NCI-H446 treated with DMSO at 0.1 percent for 48 hours (cell line): ENCODE results near the gene LIFR.
"Not testable (repeated sequence)": the region's sequence is repeated elsewhere in the genome, so short reads cannot be mapped to it uniquely, and the experiment has no call there.

Experiments
- DNase-seq: peaks from one replicate; lab custom pipeline; 2025; lab: John Stamatoyannopoulos, UW

Gene LIFR

GRCh38 chr5:38547257-38547656 lies 9.2 kb downstream of the LIFR start:
- no peak for DNase-seq

- DNase-seq, result no peak
Observed at GRCh38 chr5:38546691-38547146, 9.7 kb downstream of the LIFR start.

- DNase-seq, result no peak
Observed at GRCh38 chr5:38543886-38544285, 12.6 kb downstream of the LIFR start.

GRCh38 chr5:38543074-38543473 lies 13.4 kb downstream of the LIFR start:
- no peak for DNase-seq

- DNase-seq, result no peak
Observed at GRCh38 chr5:38541174-38541725, 15.2 kb downstream of the LIFR start.

- DNase-seq, result no peak
Observed at GRCh38 chr5:38540314-38540713, 16.1 kb downstream of the LIFR start.

- no peak for DNase-seq
Observed at GRCh38 chr5:38538161-38538560, 18.3 kb downstream of the LIFR start.

GRCh38 chr5:38537505-38537904 lies 18.9 kb downstream of the LIFR start:
- no peak for DNase-seq

- no peak for DNase-seq
Observed at GRCh38 chr5:38536968-38537367, 19.5 kb downstream of the LIFR start.

- DNase-seq, result no peak
Observed at GRCh38 chr5:38535845-38536244, 20.6 kb downstream of the LIFR start.

- DNase-seq, result no peak
Observed at GRCh38 chr5:38535248-38535750, 21.1 kb downstream of the LIFR start.

- no peak for DNase-seq
Observed at GRCh38 chr5:38534156-38534453, 22.3 kb downstream of the LIFR start.

- DNase-seq, result no peak
Observed at GRCh38 chr5:38533286-38534155, 22.9 kb downstream of the LIFR start.

- DNase-seq, result no peak
Observed at GRCh38 chr5:38532165-38532669, 24.2 kb downstream of the LIFR start.

GRCh38 chr5:38531518-38531917 lies 24.9 kb downstream of the LIFR start:
- no peak for DNase-seq

GRCh38 chr5:38529955-38530646 lies 26.3 kb downstream of the LIFR start:
- DNase-seq, result no peak

- no peak for DNase-seq
Observed at GRCh38 chr5:38528162-38528703, 28.2 kb downstream of the LIFR start.

- no peak for DNase-seq
Observed at GRCh38 chr5:38527475-38527874, 29.0 kb downstream of the LIFR start.

- DNase-seq, result no peak
Observed at GRCh38 chr5:38524022-38524421, 32.4 kb downstream of the LIFR start.

GRCh38 chr5:38519476-38519875 lies 37.0 kb downstream of the LIFR start:
- no peak for DNase-seq

GRCh38 chr5:38518341-38518740 lies 38.1 kb downstream of the LIFR start:
- no peak for DNase-seq

- DNase-seq, result not testable (repeated sequence)
Observed at GRCh38 chr5:38516649-38517048, 39.8 kb downstream of the LIFR start.
